Calu3 (cell line): ENCODE data around the gene JARID2. TPM values are rescaled to one million over a fixed set of nuclear protein-coding genes. Genes with fewer than 3 reads are reported as not detected.

Experiments
- BruUV-seq: library from RNA; stranded (reverse); fragments of 400-500 nt; replicated peaks from 2 replicates; lab custom pipeline; 2021; lab: Mats Ljungman, UMichigan
- CTCF ChIA-PET: fragments of 300-600 bp; sonication (Branson Sonifier 250); formaldehyde crosslinking; loops from one replicate; lab custom pipeline; 2022; ENCODE audit warnings: antibody characterized with exemption; lab: Charles Lee
- DNase-seq: peaks from one replicate; pipeline ENCODE4 v3.0.0; 2022
- H3K27ac Mint-ChIP-seq: one replicate; pipeline ENCODE4 v1.8.0; 2022; ENCODE audit warnings: mixed read lengths; ENCODE audit not compliant: unreplicated experiment
- H3K27me3 Mint-ChIP-seq: one replicate; pipeline ENCODE4 v1.8.0; 2022; ENCODE audit warnings: mixed read lengths; ENCODE audit not compliant: unreplicated experiment
- H3K36me3 Mint-ChIP-seq: one replicate; pipeline ENCODE4 v1.8.0; 2022; ENCODE audit warnings: mild to moderate bottlenecking, moderate library complexity, mixed read lengths; ENCODE audit not compliant: insufficient read depth, unreplicated experiment
- H3K4me1 Mint-ChIP-seq: one replicate; pipeline ENCODE4 v1.8.0; 2022; ENCODE audit warnings: mild to moderate bottlenecking, low read depth, mixed read lengths; ENCODE audit not compliant: unreplicated experiment
- H3K4me3 Mint-ChIP-seq: one replicate; pipeline ENCODE4 v1.8.0; 2022; ENCODE audit warnings: mild to moderate bottlenecking, low read depth, moderate library complexity, mixed read lengths; ENCODE audit not compliant: unreplicated experiment
- H3K9me3 Mint-ChIP-seq: one replicate; pipeline ENCODE4 v1.8.0; 2022; ENCODE audit warnings: low read depth, mixed read lengths; ENCODE audit not compliant: unreplicated experiment
- intact Hi-C: fragments of 100-400 bp; cut with micrococcal nuclease; formaldehyde crosslinking; loops from one replicate; pipeline ENCODE4 v1.10.0; 2022; ENCODE audit not compliant: unreplicated experiment
- total RNA-seq: library from RNA; stranded (reverse); gene quantifications from 2 replicates; pipeline ENCODE4 v1.2.3, GENCODE V29; 2022
- TF ChIP-seq, protein P1 (sequence below): fragments of 200-600 bp; IDR thresholded peaks from one replicate; pipeline ENCODE4 v1.8.0; 2022; ENCODE audit warnings: antibody characterized with exemption; ENCODE audit not compliant: unreplicated experiment

The JARID2 gene
- total RNA-seq, 1 experiment from 2014 or later, result 9.4 TPM

DNA sequence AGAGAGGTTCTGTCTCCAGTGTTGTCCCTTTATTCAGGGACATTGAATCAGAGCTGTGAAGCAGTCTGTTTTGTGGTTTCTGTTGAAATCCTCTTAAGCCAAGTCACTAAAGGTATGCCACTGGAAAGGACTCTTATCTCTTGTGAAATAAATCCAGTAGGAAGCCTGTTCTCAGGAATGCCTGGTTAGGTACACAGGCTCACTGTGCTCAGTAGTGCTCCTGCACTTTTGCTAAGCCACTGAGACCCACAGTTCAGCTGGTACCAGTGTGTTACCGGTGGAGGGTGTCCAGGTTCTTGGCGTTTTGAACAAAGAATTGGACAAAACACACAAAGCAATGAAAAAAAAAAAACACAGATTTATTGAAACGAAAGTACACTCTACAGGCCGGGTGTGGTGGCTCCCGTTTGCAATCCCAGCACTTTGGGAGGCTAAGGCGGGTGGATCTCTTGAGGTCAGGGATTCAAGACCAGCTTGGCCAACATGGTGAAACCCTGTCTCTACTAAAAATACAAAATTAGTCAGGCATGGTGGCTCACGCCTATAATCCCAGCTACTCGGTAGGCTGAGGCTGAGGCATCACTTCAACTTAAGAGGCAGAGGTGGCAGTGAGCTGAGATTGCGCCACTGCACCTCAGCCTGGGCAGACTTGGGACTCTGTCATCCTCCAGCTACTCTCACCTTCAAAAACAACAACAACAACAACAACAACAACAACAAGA lies 186.1 kb downstream of the JARID2 start:
- Mint-ChIP-seq H3K27ac (no peak overlapping the region), H3K27me3 (no peaks in the 10 kb centered on the region), H3K4me1 (peaks cover 16% of the 10 kb centered on the region), H3K4me3 (no peak overlapping the region), H3K9me3 (peaks cover 2% of the 10 kb centered on the region), H3K36me3 (peaks cover 4% of the 10 kb centered on the region)
- intact Hi-C loops, result no loop called here
- DNase-seq, result no peak
- TF ChIP-seq, protein P1, sequence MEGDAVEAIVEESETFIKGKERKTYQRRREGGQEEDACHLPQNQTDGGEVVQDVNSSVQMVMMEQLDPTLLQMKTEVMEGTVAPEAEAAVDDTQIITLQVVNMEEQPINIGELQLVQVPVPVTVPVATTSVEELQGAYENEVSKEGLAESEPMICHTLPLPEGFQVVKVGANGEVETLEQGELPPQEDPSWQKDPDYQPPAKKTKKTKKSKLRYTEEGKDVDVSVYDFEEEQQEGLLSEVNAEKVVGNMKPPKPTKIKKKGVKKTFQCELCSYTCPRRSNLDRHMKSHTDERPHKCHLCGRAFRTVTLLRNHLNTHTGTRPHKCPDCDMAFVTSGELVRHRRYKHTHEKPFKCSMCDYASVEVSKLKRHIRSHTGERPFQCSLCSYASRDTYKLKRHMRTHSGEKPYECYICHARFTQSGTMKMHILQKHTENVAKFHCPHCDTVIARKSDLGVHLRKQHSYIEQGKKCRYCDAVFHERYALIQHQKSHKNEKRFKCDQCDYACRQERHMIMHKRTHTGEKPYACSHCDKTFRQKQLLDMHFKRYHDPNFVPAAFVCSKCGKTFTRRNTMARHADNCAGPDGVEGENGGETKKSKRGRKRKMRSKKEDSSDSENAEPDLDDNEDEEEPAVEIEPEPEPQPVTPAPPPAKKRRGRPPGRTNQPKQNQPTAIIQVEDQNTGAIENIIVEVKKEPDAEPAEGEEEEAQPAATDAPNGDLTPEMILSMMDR, result no peak
- BruUV-seq, result no TSS peak
- CTCF ChIA-PET, result interaction anchor here (0.7 to 1.1 kb wide), 3 partner anchors 9 to 971 kb away, joined by 3 read pairs; no protein-coding TSS in a partner anchor

DNA sequence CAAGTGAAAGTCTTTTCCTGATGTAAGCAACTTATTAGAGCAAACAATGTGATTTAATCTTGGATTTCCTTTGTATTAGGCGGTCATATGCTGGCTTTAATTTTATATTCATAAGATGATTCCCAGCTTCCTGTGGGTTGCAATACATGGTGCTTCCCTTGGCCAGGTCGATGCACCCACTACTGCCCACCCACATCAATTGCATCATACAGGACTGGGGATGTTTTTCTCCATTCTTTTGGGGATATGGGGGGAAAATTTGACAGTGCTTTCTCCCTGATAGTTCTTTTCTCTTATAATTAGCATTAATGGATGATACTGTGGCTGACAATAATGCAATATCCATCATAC lies 187.6 kb downstream of the JARID2 start:
- Mint-ChIP-seq H3K4me1 (peaks cover 8% of the 10 kb centered on the region), H3K4me3 (no peak overlapping the region), H3K27me3 (no peaks in the 10 kb centered on the region), H3K9me3 (peaks cover 2% of the 10 kb centered on the region), H3K27ac (no peak overlapping the region), H3K36me3 (no peaks in the 10 kb centered on the region)
- no TSS peak for BruUV-seq
- CTCF ChIA-PET, result no interaction called here
- DNase-seq, result no peak
- TF ChIP-seq, protein P1, result no peak
- intact Hi-C loops, result no loop called here

DNA sequence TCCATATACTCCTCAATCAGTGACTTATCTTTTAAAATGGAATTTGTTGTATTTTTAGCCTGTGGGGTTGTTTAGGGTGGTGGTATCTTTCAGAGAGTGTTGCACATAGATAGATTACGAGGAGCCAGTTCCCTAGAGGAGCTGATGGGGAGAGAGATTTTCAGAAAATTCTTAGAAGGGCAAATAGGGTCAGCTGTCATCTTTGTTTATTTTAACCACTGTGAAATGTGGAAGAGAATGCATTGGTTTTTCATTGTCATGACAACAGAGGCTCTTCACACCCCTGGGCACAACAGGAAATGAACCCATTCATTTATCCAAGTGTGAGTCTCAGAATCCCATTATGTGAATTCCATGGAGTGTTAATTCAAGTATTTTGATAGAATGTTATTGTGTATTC lies 188.4 kb downstream of the JARID2 start:
- no peaks in the 10 kb centered on the region for H3K36me3 Mint-ChIP-seq
- intact Hi-C loops, result no loop called here
- H3K27ac Mint-ChIP-seq, result no peak overlapping the region
- DNase-seq, result no peak
- no peak overlapping the region for H3K4me3 Mint-ChIP-seq
- TF ChIP-seq, protein P1, result no peak
- CTCF ChIA-PET, result interaction anchor here (0.6 kb wide), 1 partner anchor 250 kb away, joined by 3 read pairs; no protein-coding TSS in a partner anchor
- H3K4me1 Mint-ChIP-seq, result peaks cover 8% of the 10 kb centered on the region
- no peaks in the 10 kb centered on the region for H3K27me3 Mint-ChIP-seq
- H3K9me3 Mint-ChIP-seq, result peaks cover 2% of the 10 kb centered on the region
- no TSS peak for BruUV-seq

DNA sequence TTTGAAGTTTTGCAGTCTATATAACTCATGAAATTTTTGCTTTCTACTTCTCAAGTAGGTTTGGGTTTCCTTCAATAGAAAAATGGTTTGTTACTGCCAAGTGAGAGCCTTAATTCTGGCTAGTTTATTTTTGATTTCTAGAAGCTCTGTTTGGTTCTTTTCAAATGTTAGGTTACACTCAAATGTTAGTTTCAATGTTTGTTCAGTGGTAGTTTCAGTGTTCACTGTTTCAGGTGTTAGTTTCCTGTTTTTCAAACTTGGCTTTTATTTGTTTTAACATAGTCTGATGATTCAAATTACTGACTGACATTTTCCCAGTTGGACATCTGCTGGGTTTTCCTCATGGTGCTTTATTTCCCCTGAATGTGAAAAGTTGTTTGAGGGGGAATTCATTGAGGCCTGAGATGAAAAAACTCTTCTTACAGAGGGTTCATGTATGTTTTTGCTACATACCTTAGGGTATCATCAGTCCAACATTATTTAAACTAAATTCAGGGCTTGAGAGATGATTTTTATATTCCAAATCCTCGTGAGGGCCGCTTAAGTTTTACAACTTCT lies 189.0 kb downstream of the JARID2 start:
- H3K27ac Mint-ChIP-seq, result no peak overlapping the region
- TF ChIP-seq, protein P1, result no peak
- peaks cover 2% of the 10 kb centered on the region for H3K9me3 Mint-ChIP-seq
- no peaks in the 10 kb centered on the region for H3K27me3 Mint-ChIP-seq
- no peak for DNase-seq
- H3K4me1 Mint-ChIP-seq, result peaks cover 8% of the 10 kb centered on the region
- H3K36me3 Mint-ChIP-seq, result no peaks in the 10 kb centered on the region
- BruUV-seq, result no TSS peak
- H3K4me3 Mint-ChIP-seq, result no peak overlapping the region
- CTCF ChIA-PET, result interaction anchor here (0.6 kb wide), 1 partner anchor 250 kb away, joined by 3 read pairs; no protein-coding TSS in a partner anchor
- intact Hi-C loops, result no loop called here
